H1 (cell line): ENCODE results near the gene FAN1. TPM values are rescaled to one million over a fixed set of nuclear protein-coding genes. Genes with fewer than 3 reads are reported as not detected.

Experiments
- CBX5 ChIP-seq: fragments of 300-800, 300-1000 bp; sonication (generic); IDR thresholded peaks from 2 replicates; pipeline ENCODE4 v1.7.1; 2016; ENCODE audit warnings: antibody characterized with exemption, low read length, low read depth
- HDAC2 ChIP-seq, 2 experiments: fragments of 300-600 bp in 1 of 2; sonication (generic) in 1 of 2; IDR thresholded peaks; 2 replicates each; pipeline ENCODE4 v1.6.1; 2011 to 2012; ENCODE audit warnings: low read depth in 2 of 2, low read length in 2 of 2, mild to moderate bottlenecking in 2 of 2, moderate library complexity in 2 of 2, borderline replicate concordance in 1 of 2, inconsistent platforms in 1 of 2
- SUZ12 ChIP-seq: fragments of 200-600 bp; sonication (generic); IDR thresholded peaks from 2 replicates; pipeline ENCODE4 v1.6.1; 2012; ENCODE audit warnings: mild to moderate bottlenecking, inconsistent platforms, low read length, moderate library complexity, mixed read lengths
- TBP ChIP-seq: IDR thresholded peaks from 2 replicates; pipeline ENCODE4 v1.6.1; 2011; ENCODE audit warnings: low read depth, low read length, improper control_type of control experiment
- polyA plus RNA-seq, 7 experiments: library from polyadenylated mRNA; depleted of rRNA in 3 of 7; stranded (reverse) in 5 of 7; unstranded in 2 of 7; fragments of >200 nt in 5 of 7; fragments of 200-250 nt in 2 of 7; gene quantifications; 1 replicate in 5 of 7; 2 replicates in 1 of 7; 4 replicates in 1 of 7; pipeline versions ENCODE4 v1.2.1 to v1.2.3, GENCODE V29; 2011 to 2013; ENCODE audit warnings: missing spikeins in 2 of 7, mixed read lengths in 2 of 7
- total RNA-seq: library from RNA; stranded (reverse); fragmentation: NEBNext Ultra II Directional; extraction: Animal tissue kit (Norgen Biotek cat#: 25700); gene quantifications from 2 replicates; pipeline ENCODE4 v1.2.1, GENCODE V29; 2021

FAN1 gene
- total and polyA plus RNA-seq, 2 of the 8 experiments (the other 6 are each of a cell fraction or from before 2014, with no cell fraction given), result 8.6 to 24.9 TPM

DNA sequence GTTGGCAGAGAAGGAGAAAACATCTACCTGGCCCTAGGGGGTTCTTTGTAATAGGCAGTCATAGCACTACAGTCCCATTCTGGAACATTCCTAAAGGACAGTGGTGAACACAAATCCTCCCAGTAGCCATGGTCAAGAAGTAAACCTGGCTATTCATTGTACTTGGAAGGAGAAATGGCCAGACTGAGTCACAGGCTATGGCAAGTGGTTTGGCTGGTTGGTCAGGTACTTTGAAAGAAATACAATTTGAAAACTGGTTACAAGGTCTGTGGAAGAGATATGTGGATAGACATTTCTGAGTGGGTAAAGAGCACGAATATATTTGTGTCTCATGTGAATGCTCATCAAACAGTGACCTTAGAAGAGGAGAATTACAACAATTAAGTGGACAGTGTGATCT, 33.0 kb upstream of the FAN1 start (continued):
- no peak for TF ChIP-seq SUZ12
- no peak for TF ChIP-seq CBX5
- TF ChIP-seq HDAC2 (IDR thresholded peaks at IDR 0.05; ENCODE audit: borderline replicate concordance in 1 of 2, low read depth in 2 of 2, low read length in 2 of 2), result no peak
- no peak for TF ChIP-seq TBP
